ENCODE data around the gene VAV3.

- TF ChIP-seq, protein P1, sequence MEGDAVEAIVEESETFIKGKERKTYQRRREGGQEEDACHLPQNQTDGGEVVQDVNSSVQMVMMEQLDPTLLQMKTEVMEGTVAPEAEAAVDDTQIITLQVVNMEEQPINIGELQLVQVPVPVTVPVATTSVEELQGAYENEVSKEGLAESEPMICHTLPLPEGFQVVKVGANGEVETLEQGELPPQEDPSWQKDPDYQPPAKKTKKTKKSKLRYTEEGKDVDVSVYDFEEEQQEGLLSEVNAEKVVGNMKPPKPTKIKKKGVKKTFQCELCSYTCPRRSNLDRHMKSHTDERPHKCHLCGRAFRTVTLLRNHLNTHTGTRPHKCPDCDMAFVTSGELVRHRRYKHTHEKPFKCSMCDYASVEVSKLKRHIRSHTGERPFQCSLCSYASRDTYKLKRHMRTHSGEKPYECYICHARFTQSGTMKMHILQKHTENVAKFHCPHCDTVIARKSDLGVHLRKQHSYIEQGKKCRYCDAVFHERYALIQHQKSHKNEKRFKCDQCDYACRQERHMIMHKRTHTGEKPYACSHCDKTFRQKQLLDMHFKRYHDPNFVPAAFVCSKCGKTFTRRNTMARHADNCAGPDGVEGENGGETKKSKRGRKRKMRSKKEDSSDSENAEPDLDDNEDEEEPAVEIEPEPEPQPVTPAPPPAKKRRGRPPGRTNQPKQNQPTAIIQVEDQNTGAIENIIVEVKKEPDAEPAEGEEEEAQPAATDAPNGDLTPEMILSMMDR (optimal IDR thresholded peaks at IDR 0.05 in 1 of 3, IDR thresholded peaks at IDR 0.05 in 1 of 3, conservative IDR thresholded peaks at IDR 0.05 in 1 of 3; ENCODE audit: extremely low read depth in 1 of 3, insufficient read depth in 2 of 3, low read length in 3 of 3): no peak
- TF ChIP-seq EZH2 (IDR thresholded peaks at IDR 0.05; ENCODE audit: low read length): no peak
These were observed 342.4 kb downstream of the VAV3 start for GRCh38 chr1:107622535-107622934.
